HG03442 (cell line): ENCODE results near the gene IL17RE.

ENCODE experiments used
- ATAC-seq: cut with Tn5 transposase; IDR thresholded peaks from one replicate; pipeline ENCODE4 v1.9.1; 2021; ENCODE audit warnings: mild to moderate bottlenecking, moderate library complexity; ENCODE audit not compliant: unreplicated experiment

The IL17RE gene

GRCh38 chr3:9903238-9903624 lies 583 bp downstream of the IL17RE start:
- ATAC-seq, result no peak

DNA sequence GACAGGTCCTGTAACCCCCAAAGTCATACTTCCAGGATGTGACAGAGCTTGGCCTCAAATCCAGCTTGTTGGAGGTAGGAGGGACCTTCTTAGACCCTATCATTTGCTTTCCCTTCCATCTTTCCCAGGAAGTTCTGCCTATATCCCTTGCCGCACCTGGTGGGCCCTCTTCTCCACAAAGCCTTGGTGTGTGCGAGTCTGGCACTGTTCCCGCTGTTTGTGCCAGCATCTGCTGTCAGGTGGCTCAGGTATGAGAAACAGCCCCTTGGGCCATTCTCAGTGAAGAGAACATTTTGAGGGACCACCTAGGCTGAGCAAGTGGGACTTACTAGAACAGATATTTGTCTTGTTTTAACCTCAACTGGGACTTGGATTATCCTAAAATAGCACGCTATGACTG lies 1.3 kb downstream of the IL17RE start:
- no peak for ATAC-seq

DNA sequence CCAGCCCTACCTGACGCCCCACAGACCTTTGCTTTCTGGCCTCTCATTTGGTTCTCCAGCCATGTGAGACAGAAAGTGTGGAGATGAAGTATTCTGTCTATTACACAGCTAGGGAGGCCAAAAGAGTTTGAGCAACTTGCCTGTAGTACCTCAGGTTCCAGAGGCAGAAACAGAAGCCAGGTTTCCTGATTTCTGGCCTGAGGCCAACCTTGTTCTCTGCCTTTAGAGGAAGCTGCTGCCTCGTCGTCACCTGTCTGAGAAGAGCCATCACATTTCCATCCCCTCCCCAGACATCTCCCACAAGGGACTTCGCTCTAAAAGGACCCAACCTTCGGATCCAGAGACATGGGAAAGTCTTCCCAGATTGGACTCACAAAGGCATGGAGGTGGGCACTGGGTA lies 3.8 kb downstream of the IL17RE start:
- ATAC-seq, result no peak

DNA sequence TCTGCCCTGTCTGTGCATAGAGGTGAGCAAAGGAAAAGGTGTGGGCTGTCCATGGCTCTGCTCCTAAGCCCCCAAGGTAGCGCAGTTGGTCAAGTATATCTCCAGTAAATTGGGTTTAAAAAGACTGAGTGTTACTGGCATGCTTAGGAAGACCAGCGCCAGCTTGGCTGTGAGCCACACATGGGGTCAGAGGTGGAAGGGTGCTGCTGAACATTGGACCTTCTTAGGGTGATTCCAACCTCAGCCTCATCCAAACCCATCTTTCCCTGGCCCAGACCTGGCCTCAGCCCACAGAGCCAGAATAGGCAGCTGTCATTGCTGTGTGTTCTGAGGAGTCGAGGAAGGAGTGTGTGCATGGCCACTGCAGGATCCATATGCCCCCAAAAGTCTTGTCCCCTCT lies 5.6 kb downstream of the IL17RE start:
- ATAC-seq, result no peak

- no peak for ATAC-seq
Observed at GRCh38 chr3:9909221-9910013, 6.8 kb downstream of the IL17RE start.

DNA sequence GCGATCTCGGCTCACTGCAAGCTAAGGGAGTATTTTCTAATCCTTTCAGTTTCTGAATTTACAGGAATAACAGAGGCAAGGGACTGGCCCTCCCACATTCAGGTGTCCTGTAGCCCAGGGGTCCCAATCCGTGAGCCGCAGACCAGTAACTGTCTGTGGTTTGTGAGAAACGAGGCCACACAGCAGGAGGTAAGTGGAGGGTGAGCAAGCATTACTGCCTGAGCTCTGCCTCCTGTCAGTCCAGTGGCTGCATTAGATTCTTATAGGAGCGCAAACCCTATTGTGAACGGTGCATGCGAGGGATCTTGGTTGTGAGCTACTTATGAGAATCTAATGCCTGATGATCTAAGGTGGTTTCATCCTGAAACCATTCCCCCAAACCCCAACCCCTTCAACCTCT lies 9.2 kb downstream of the IL17RE start:
- no peak for ATAC-seq

GRCh38 chr3:9912294-9912935 lies 9.8 kb downstream of the IL17RE start:
- no peak for ATAC-seq

DNA sequence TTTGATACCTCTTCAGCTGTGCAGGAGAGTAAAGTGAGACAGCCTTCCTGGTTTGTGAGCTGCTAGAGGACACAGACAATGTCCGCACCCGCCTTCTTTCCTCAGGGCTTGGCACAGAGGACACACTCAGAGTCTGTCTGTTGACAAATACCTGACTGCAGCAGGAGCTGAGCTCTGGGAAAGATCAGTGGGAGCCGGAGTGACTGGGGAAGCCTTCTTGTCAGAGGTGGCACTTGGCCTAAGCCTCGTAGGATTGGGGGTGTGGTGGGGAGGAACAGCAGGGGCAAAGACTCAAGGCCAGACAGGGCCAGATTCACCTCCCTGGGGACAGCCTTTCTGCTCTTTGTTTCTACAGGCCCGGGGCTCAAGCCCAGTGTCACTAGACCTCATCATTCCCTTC lies 11.0 kb downstream of the IL17RE start:
- no peak for ATAC-seq

GRCh38 chr3:9914011-9914410 lies 11.4 kb downstream of the IL17RE start:
- no peak for ATAC-seq

GRCh38 chr3:9914559-9915253 lies 12.1 kb downstream of the IL17RE start:
- ATAC-seq, result no peak

DNA sequence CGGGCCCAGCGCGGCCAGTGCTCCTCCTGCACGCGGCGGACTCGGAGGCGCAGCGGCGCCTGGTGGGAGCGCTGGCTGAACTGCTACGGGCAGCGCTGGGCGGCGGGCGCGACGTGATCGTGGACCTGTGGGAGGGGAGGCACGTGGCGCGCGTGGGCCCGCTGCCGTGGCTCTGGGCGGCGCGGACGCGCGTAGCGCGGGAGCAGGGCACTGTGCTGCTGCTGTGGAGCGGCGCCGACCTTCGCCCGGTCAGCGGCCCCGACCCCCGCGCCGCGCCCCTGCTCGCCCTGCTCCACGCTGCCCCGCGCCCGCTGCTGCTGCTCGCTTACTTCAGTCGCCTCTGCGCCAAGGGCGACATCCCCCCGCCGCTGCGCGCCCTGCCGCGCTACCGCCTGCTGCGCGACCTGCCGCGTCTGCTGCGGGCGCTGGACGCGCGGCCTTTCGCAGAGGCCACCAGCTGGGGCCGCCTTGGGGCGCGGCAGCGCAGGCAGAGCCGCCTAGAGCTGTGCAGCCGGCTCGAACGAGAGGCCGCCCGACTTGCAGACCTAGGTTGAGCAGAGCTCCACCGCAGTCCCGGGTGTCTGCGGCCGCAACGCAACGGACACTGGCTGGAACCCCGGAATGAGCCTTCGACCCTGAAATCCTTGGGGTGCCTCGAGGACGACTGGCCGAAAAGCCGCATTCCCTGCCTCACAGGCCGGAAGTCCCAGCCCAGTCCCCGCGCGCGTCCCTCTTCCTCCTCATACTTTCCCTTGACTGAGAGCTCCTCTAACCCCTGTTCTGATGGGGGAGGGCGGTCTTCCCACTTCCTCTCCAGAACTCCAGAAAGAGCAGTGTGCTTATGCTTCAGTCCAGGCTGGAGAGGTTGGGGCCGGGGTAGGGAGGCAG lies 12.8 kb downstream of the IL17RE start:
- peak; percentile 36 for ATAC-seq

GRCh38 chr3:9916346-9916733 lies 13.7 kb downstream of the IL17RE start:
- no peak for ATAC-seq

- ATAC-seq, result no peak
Observed at GRCh38 chr3:9916734-9917680, 14.4 kb downstream of the IL17RE start, which contains the start of gene IL17RC. Gene IL17RC, plus strand, starts transcription at chr3:9917098. Its CDS starts 218 bp downstream, at chr3:9917316.

DNA sequence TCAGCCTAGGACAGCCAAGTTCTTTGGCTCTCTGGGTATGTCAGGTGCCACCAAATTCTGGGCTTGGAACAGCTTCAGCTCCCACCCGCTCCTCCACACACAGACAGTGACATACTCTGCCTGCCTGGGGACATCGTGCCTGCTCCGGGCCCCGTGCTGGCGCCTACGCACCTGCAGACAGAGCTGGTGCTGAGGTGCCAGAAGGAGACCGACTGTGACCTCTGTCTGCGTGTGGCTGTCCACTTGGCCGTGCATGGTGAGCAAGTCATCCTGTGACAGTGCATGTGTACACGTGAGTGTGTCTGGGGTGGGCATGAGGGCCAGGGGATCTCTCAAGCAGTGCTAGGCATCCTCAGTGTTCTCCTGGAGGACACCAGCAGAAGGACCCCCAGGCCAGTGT lies 15.2 kb downstream of the IL17RE start:
- no peak for ATAC-seq

GRCh38 chr3:9918261-9919038 lies 15.8 kb downstream of the IL17RE start:
- ATAC-seq, result no peak

DNA sequence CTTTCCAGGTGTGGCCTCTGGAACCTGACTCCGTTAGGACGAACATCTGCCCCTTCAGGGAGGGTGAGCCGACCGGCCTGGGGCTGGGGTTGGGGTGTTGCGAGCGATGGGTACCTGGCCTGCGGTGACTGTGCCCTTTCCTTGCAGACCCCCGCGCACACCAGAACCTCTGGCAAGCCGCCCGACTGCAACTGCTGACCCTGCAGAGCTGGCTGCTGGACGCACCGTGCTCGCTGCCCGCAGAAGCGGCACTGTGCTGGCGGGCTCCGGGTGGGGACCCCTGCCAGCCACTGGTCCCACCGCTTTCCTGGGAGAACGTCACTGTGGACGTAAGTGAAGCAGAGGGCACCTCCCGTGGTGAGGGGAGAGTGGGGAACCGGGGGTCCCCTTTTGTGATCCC lies 25.5 kb downstream of the IL17RE start:
- no peak for ATAC-seq

DNA sequence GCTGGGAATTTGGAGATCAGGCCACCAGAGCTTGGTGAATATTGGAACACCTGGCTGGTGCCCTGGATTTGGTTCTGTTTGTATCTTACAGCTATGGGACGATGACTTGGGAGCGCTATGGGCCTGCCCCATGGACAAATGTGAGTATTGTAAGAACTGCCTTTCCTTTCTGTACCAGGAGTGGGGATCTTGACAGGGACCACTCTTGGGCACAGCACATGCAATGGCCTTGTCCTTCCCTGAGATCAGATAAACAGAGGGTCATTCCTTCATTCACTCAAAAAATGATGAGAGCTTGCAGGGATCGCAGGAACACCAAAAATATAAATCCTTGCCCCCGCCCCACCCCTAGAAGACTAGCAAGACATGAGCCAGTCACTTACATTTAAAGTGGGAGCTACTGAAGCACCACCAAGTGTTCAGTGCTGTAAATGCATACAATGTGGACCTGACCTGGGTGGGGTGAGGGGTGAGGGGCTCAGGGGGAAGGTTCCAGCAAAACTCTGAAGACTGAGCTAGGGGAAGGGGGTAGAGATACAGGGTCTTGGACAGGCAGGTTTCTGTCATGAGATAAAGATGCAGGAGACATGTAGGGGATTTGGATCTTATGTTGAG lies 28.3 kb downstream of the IL17RE start:
- ATAC-seq, result no peak

GRCh38 chr3:9932535-9932842 lies 29.8 kb downstream of the IL17RE start:
- no peak for ATAC-seq
